Mammary epithelial cell (primary cell): ENCODE data around the gene ACKR3.

Source experiments
- EZH2 ChIP-seq: IDR thresholded peaks from 2 replicates; pipeline ENCODE4 v1.6.1; 2012; ENCODE audit warnings: low read length, inconsistent platforms, borderline replicate concordance
- TF ChIP-seq, protein P1 (sequence below), 2 donors: IDR thresholded peaks in 1 of 2; conservative IDR thresholded peaks in 1 of 2; 2 replicates each; pipeline ENCODE4 v1.5.1; 2011 to 2012; ENCODE audit warnings: inconsistent platforms in 2 of 2, low read length in 2 of 2, mild to moderate bottlenecking in 2 of 2, control low read depth in 1 of 2, low read depth in 1 of 2; ENCODE audit not compliant: insufficient read depth in 1 of 2; ENCODE audit errors: extremely low read depth in 1 of 2

GRCh38 chr2:236629961-236630872, 60.6 kb downstream of the ACKR3 start:
- TF ChIP-seq, protein P1, sequence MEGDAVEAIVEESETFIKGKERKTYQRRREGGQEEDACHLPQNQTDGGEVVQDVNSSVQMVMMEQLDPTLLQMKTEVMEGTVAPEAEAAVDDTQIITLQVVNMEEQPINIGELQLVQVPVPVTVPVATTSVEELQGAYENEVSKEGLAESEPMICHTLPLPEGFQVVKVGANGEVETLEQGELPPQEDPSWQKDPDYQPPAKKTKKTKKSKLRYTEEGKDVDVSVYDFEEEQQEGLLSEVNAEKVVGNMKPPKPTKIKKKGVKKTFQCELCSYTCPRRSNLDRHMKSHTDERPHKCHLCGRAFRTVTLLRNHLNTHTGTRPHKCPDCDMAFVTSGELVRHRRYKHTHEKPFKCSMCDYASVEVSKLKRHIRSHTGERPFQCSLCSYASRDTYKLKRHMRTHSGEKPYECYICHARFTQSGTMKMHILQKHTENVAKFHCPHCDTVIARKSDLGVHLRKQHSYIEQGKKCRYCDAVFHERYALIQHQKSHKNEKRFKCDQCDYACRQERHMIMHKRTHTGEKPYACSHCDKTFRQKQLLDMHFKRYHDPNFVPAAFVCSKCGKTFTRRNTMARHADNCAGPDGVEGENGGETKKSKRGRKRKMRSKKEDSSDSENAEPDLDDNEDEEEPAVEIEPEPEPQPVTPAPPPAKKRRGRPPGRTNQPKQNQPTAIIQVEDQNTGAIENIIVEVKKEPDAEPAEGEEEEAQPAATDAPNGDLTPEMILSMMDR (conservative IDR thresholded peaks at IDR 0.05 in 1 of 2, IDR thresholded peaks at IDR 0.05 in 1 of 2; ENCODE audit: extremely low read depth in 1 of 2, insufficient read depth in 1 of 2, low read depth in 1 of 2, low read length in 2 of 2), result no peak
- TF ChIP-seq EZH2, result no peak
